Suprapubic skin (tissue), 4 donors: Measurements from ENCODE around the gene CLSTN2. TPM values are rescaled to one million over a fixed set of nuclear protein-coding genes. Genes with fewer than 3 reads are reported as not detected.

ENCODE experiments used
- DNase-seq, 2 donors: peaks; one replicate each; pipeline ENCODE4 v3.0.0-alpha.2; 2019; ENCODE audit warnings: low spot score in 2 of 2
- H3K27ac ChIP-seq: fragments of 200-600 bp; sonication (generic); one replicate; pipeline ENCODE4 v1.5.1; 2019
- H3K27me3 ChIP-seq: fragments of 200-600 bp; sonication (generic); one replicate; pipeline ENCODE4 v1.5.1; 2019
- H3K36me3 ChIP-seq: fragments of 200-600 bp; sonication (generic); one replicate; pipeline ENCODE4 v1.5.1; 2019
- H3K4me1 ChIP-seq: fragments of 200-600 bp; sonication (generic); one replicate; pipeline ENCODE4 v1.5.1; 2019
- H3K4me3 ChIP-seq: fragments of 200-600 bp; sonication (generic); one replicate; pipeline ENCODE4 v1.5.1; 2019; ENCODE audit warnings: mild to moderate bottlenecking
- H3K9me3 ChIP-seq: fragments of 200-600 bp; sonication (generic); one replicate; pipeline ENCODE4 v1.5.1; 2019
- EP300 ChIP-seq: sonication (generic); formaldehyde crosslinking; IDR thresholded peaks from one replicate; pipeline ENCODE4 v1.6.1; 2017; ENCODE audit warnings: antibody characterized with exemption
- POLR2A ChIP-seq, 2 donors: fragments of 450-650 bp; IDR thresholded peaks; one replicate each; pipeline ENCODE4 v1.6.1; 2017; ENCODE audit warnings: antibody characterized with exemption in 2 of 2, mild to moderate bottlenecking in 2 of 2, moderate library complexity in 2 of 2
- POLR2AphosphoS5 ChIP-seq, 3 donors: sonication (generic); formaldehyde crosslinking; IDR thresholded peaks; one replicate each; pipeline ENCODE4 v1.6.1; 2017; ENCODE audit warnings: antibody characterized with exemption in 3 of 3
- WGBS: methylation state at CpG from one replicate; pipeline ENCODE4 v1.1.5; 2018; 5-methylcytosine and 5-hydroxymethylcytosine counted together
- total RNA-seq, 4 donors: library from RNA; depleted of rRNA; stranded (reverse); fragments of >200 nt; gene quantifications; one replicate each; pipeline ENCODE4 v1.1.0, GENCODE V29; 2016
- TF ChIP-seq, protein P1 (sequence below), 2 donors: fragments of 200-600 bp in 1 of 2; fragments of 450-650 bp in 1 of 2; sonication (generic) in 1 of 2; IDR thresholded peaks; one replicate each; pipeline ENCODE4 v1.5.1; 2016 to 2019; ENCODE audit warnings: antibody characterized with exemption in 2 of 2, mild to moderate bottlenecking in 1 of 2, moderate library complexity in 1 of 2

CLSTN2 gene
- total RNA-seq, 4 donors from 2014 or later: 4.3 to 14.1 (median 7.4) TPM

DNA sequence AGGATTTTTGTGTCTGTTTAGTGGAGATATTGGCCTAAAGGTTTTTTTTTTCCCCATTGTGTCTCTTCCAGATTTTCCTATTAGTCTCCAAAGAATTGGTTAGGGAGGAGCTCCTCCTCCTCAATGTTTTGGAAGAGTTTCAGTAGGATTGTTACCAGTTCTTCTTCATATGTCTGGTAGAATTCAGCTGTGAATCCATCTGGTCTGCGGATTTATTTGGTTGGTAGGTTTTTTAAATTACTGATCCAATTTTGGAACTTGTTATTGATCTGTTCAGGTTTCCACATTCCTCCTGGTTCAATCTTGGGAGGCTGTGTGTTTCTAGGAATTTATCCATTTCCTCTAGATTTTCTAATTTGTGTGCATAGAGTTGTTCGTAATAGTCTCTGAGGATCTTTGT, 222.2 kb downstream of the CLSTN2 start:
- Histone ChIP-seq H3K36me3 (no peaks in the 10 kb centered on the region), H3K9me3 (no peaks in the 10 kb centered on the region), H3K4me3 (no peak overlapping the region), H3K27me3 (no peaks in the 10 kb centered on the region), H3K4me1 (no peaks in the 10 kb centered on the region), H3K27ac (no peak overlapping the region)
- WGBS: 98% methylated on average over 2 of the region's 2 CpGs
- DNase-seq: no peak
- TF ChIP-seq POLR2AphosphoS5 (IDR thresholded peaks at IDR 0.05): no peak

DNA sequence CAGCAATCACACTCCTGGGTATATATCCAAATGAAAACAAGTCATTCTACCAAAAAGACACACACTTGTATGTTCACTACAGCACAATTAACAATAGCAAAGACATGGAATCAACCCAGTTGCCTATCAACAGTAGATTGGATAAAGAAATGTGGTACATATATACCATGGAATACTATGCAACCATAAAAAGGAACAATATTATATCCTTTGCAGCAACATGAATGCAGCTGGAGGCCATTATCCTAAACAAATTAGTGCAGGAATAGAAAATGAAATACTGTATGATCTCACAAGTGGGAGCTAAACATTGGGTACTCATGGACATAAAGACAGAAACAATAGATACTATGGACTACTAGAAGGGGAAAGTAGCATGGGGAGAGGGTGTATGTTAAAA, 224.7 kb downstream of the CLSTN2 start:
- Histone ChIP-seq H3K4me3 (no peak overlapping the region), H3K9me3 (no peaks in the 10 kb centered on the region), H3K4me1 (no peaks in the 10 kb centered on the region), H3K27me3 (peaks cover 3% of the 10 kb centered on the region), H3K27ac (no peak overlapping the region), H3K36me3 (no peaks in the 10 kb centered on the region)
- TF ChIP-seq EP300 (no peak), POLR2A (IDR thresholded peaks at IDR 0.05) (no peak), POLR2AphosphoS5 (IDR thresholded peaks at IDR 0.05) (no peak)
- TF ChIP-seq, protein P1, sequence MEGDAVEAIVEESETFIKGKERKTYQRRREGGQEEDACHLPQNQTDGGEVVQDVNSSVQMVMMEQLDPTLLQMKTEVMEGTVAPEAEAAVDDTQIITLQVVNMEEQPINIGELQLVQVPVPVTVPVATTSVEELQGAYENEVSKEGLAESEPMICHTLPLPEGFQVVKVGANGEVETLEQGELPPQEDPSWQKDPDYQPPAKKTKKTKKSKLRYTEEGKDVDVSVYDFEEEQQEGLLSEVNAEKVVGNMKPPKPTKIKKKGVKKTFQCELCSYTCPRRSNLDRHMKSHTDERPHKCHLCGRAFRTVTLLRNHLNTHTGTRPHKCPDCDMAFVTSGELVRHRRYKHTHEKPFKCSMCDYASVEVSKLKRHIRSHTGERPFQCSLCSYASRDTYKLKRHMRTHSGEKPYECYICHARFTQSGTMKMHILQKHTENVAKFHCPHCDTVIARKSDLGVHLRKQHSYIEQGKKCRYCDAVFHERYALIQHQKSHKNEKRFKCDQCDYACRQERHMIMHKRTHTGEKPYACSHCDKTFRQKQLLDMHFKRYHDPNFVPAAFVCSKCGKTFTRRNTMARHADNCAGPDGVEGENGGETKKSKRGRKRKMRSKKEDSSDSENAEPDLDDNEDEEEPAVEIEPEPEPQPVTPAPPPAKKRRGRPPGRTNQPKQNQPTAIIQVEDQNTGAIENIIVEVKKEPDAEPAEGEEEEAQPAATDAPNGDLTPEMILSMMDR (IDR thresholded peaks at IDR 0.05): no peak
- no peak for DNase-seq

DNA sequence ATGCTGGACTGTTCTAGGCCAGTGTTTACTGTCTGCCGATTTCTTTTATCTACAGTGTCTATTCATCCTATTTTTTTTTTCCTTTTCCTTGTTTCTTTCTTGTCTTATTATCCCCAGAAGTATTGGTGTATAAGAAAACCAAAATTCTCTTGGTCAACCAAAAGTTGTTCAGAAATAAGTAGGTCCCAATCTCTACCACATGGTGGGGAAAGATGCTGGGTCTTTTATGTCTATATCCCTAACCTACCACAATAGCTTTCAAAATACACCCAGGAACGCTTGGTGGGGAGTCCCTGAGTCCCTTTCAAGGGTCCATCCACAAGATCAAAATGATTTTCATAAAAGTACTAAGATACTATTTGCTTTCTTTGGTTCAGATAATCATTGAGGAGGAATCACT, 225.6 kb downstream of the CLSTN2 start:
- H3K9me3 ChIP-seq: no peaks in the 10 kb centered on the region
- H3K36me3 ChIP-seq: no peaks in the 10 kb centered on the region
- H3K27ac ChIP-seq: no peak overlapping the region
- H3K4me1 ChIP-seq: no peaks in the 10 kb centered on the region
- peaks cover 3% of the 10 kb centered on the region for H3K27me3 ChIP-seq
- WGBS: 80% methylated on average over 2 of the region's 2 CpGs
- TF ChIP-seq POLR2A (IDR thresholded peaks at IDR 0.05): no peak
- TF ChIP-seq, protein P1 (IDR thresholded peaks at IDR 0.05): no peak
- no peak for TF ChIP-seq EP300
- TF ChIP-seq POLR2AphosphoS5 (IDR thresholded peaks at IDR 0.05): no peak
- no peak overlapping the region for H3K4me3 ChIP-seq
- DNase-seq: no peak

DNA sequence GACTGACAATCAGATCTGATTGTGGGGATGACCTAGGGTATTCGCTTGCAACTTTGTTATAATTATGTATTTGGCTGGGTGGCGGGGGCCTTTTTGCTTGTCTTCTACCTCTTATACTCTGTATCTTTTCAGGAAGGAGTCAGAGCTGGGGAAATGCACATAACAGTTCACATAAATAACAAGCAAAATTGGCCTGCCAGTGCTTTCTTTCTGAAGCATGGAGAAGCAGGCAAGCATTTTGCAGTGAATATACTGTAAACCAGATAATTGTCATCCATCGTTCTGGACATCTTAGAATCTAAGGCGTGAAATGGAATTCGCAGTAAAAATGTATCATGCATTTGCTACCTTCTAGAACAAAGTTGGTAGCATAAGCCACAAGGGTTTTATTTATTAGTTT, 227.6 kb downstream of the CLSTN2 start:
- Histone ChIP-seq H3K36me3 (no peaks in the 10 kb centered on the region), H3K27ac (no peak overlapping the region), H3K4me3 (no peak overlapping the region), H3K9me3 (no peaks in the 10 kb centered on the region), H3K4me1 (no peaks in the 10 kb centered on the region), H3K27me3 (peaks cover 3% of the 10 kb centered on the region)
- no peak for DNase-seq
- WGBS: 83% methylated on average over 5 of the region's 5 CpGs
- TF ChIP-seq, protein P1 (IDR thresholded peaks at IDR 0.05): no peak
- no peak for TF ChIP-seq EP300
- TF ChIP-seq POLR2A (IDR thresholded peaks at IDR 0.05): no peak
- no peak for TF ChIP-seq POLR2AphosphoS5 (IDR thresholded peaks at IDR 0.05)

DNA sequence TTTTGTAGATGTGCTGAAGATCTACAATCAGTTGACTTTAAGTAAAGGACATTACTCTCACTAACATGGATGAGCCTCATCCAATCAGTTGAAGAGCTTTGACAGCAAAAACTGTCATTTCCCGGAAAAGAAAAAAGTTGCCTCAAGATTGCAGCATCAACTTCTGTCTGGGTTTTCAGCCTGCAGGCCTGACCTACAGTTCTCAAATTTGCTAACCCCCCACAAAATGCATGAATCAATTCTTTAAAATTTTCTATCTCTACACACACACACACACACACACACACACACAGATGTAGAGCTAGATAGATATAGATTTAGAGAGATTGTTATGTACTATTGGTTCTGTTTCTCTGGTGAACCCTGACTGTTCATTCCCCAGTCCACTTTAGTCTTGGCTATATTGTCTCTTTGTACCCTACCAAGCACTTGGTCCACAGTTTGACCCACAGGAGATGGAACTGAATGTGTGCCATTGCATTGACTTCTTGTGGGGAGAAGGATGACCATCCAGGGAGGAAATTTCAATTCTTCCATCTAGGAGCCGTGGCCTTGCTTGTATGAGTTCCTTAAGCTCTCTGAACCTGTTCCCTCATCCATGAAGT, 228.3 kb downstream of the CLSTN2 start:
- Histone ChIP-seq H3K4me3 (no peak overlapping the region), H3K36me3 (no peaks in the 10 kb centered on the region), H3K27me3 (peaks cover 3% of the 10 kb centered on the region), H3K9me3 (no peaks in the 10 kb centered on the region), H3K4me1 (no peaks in the 10 kb centered on the region), H3K27ac (no peak overlapping the region)
- no peak for TF ChIP-seq EP300
- TF ChIP-seq POLR2A (IDR thresholded peaks at IDR 0.05): no peak
- TF ChIP-seq, protein P1 (IDR thresholded peaks at IDR 0.05): no peak
- TF ChIP-seq POLR2AphosphoS5 (IDR thresholded peaks at IDR 0.05): no peak
- DNase-seq: no peak
- WGBS: 92% methylated on average over 2 of the region's 2 CpGs

DNA sequence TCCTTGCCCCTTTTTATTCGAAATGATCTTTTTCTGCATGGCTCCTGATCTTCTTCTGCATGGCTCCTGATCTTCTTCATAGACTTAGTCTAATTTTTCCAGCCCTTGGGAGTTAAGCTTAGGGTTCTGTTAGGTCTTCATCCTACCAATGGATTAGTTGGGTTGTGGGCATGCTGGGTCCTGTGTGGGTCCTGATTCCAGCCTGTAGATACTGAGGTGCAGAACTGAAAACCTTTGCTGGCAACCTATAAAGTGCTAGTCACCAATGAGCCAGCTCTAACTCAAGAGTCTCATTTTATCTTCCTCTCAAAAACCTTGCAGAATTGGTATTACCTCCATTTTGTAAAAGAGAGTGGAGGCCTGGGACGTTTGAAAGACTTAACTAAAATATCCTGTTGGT, 229.2 kb downstream of the CLSTN2 start:
- TF ChIP-seq POLR2A (IDR thresholded peaks at IDR 0.05): no peak
- TF ChIP-seq, protein P1 (IDR thresholded peaks at IDR 0.05): no peak
- TF ChIP-seq EP300: no peak
- TF ChIP-seq POLR2AphosphoS5 (IDR thresholded peaks at IDR 0.05): no peak
- no peak for DNase-seq

More for the DNA sequence above, 229.2 kb downstream of the CLSTN2 start:
- Histone ChIP-seq H3K27me3 (peaks cover 3% of the 10 kb centered on the region), H3K9me3 (no peaks in the 10 kb centered on the region), H3K36me3 (no peaks in the 10 kb centered on the region), H3K4me1 (no peaks in the 10 kb centered on the region), H3K4me3 (no peak overlapping the region), H3K27ac (no peak overlapping the region)
- WGBS: 83% methylated on average over 2 of the region's 2 CpGs
